ENCODE data around the gene PIAS2.

The PIAS2 gene

GRCh38 chr18:46767217-46767616 lies 150.1 kb downstream of the PIAS2 start:
- in situ Hi-C loops (cut with MboI; ENCODE audit: low sequenced_read_pairs) = no loop called here

- in situ Hi-C loops (cut with MboI; ENCODE audit: low sequenced_read_pairs) = no loop called here
Observed at GRCh38 chr18:46764586-46764985, 152.7 kb downstream of the PIAS2 start.

- in situ Hi-C loops (cut with MboI; ENCODE audit: low sequenced_read_pairs) = no loop called here
Observed at GRCh38 chr18:46761059-46761769, 156.1 kb downstream of the PIAS2 start.

GRCh38 chr18:46759890-46760289 lies 157.4 kb downstream of the PIAS2 start:
- in situ Hi-C loops (cut with MboI; ENCODE audit: low sequenced_read_pairs) = no loop called here

GRCh38 chr18:46756559-46757201 lies 160.6 kb downstream of the PIAS2 start, which contains the start of gene ST8SIA5:
TSS of gene ST8SIA5 (minus strand) at chr18:46757053. CDS start at chr18:46756508, 545 bp downstream.
- in situ Hi-C loops (cut with MboI; ENCODE audit: low sequenced_read_pairs) = no loop called here

- in situ Hi-C loops (cut with MboI; ENCODE audit: low sequenced_read_pairs) = no loop called here
Observed at GRCh38 chr18:46756025-46756558, 161.2 kb downstream of the PIAS2 start.

GRCh38 chr18:46755315-46756024 lies 161.8 kb downstream of the PIAS2 start:
- in situ Hi-C loops (cut with MboI; ENCODE audit: low sequenced_read_pairs) = no loop called here

- in situ Hi-C loops (cut with MboI; ENCODE audit: low sequenced_read_pairs) = no loop called here
Observed at GRCh38 chr18:46754661-46755292, 162.5 kb downstream of the PIAS2 start.

- in situ Hi-C loops (cut with MboI; ENCODE audit: low sequenced_read_pairs) = no loop called here
Observed at GRCh38 chr18:46754188-46754587, 163.1 kb downstream of the PIAS2 start.
